Ramos (cell line): Measurements from ENCODE around the gene MRPL47.
"Not testable (repeated sequence)": the region's sequence is repeated elsewhere in the genome, so short reads cannot be mapped to it uniquely, and the experiment has no call there.

Experiments
- in situ Hi-C: fragments of 300-500 bp; cut with MboI; formaldehyde crosslinking; loops from one replicate; pipeline ENCODE4 v1.14.3; 2022; ENCODE audit warnings: low sequenced_read_pairs; ENCODE audit not compliant: unreplicated experiment

The MRPL47 gene

DNA sequence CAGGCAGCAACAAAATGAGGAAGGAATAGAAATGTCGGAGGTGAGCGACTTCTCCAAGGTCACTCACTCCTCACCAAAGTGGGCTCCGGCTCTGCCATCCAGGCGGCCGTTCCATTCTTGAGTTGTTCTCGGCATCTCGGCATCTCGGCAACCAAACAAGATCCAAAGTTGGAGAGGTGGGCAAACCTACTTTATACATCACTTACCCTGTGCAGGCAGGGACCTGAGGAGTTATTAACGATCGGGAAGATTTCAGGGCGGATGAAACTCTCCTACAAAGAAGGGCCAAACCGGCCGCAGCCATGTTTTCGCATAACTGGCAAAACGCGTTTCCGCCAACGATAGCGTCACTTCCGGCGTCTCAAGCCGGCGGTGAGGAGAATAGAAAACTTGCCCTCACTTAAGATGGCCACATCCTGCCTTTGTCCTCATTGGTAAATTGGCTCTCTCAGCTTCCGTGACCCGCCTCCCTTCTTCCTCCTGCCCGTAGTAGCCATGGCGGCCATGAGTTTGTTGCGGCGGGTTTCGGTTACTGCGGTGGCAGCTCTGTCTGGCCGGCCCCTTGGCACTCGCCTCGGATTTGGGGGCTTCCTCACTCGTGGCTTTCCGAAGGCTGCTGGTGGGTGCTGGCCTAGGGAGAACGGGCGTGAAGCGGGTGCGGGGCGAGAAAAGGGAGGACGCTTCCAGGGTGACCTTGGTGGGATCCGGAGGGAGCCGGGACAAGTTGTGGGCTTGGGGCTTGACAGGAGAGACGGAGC is at the start of gene MRPL47, which contains the start of gene NDUFB5:
Gene MRPL47, minus strand, starts transcription at position 318 of the 758 bp plus-strand sequence. Its CDS starts 14 bp downstream, at position 304.
Gene NDUFB5, plus strand, starts transcription at position 474 of the 758 bp plus-strand sequence. Its CDS starts 22 bp downstream, at position 496.
- in situ Hi-C loops, result no loop called here

DNA sequence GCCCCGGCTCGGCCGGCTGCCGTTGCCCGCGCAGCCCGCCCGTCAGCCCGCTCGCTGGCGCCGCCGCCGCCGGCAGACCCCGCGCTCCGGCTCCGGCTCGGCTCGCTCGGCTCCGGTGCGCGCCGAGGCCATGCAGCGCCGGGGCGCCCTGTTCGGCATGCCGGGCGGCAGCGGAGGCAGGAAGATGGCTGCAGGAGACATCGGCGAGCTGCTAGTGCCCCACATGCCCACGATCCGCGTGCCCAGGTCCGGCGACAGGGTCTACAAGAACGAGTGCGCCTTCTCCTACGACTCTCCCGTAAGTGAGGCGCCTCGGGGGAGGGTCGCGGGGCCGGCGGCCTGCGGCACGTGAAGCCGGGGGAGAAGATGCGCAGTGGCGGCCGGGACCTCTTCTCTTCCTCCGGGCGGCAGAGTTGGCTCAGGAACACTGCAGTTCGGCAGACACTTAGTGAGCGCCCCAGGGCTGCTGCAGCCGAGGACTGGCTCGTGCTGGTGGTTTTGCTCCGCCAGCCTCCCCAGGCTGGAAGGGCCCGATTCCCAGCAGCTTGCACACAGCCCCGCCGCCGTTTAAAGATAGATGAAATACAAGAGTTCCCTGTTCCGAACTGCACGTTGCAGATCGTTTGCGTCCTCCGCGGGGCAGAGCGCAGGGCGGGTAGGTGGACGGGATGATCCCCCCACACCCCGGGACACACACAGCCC is 48.8 kb upstream of the MRPL47 start:
- in situ Hi-C loops, result no loop called here

DNA sequence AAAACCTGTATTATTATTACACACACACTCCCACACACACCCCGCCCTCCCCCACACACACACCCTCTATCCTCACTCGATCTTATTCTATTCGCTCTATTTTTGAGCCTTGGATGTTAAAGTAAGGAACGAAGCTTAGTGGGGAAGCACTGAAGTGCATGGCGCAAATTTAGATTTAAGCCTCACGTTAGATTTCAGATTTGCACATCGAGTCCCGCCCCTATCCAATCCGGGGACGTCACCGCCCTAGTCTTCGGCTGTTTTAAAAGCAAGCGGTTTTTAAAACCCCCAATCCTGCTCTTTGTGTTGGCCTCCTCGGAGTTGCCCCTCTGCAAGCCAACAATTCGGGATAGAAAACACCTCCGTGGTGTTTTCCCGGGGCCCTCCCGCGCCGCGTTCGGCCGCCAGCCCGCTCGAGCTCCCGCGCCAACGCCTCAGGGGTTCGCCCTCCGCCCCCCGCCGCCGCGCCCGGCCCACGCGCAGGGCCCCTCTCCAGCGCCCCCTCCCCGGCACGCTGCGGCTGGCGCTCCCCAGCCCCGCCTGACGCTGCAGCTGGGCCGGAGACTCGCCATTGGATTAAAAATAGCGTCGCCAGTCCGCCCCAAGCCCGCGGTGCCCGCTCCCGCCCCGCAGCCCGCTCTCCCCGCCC is 48.1 kb upstream of the MRPL47 start, which contains the start of gene USP13:
Gene USP13, plus strand, starts transcription at position 594 of the 649 bp plus-strand sequence. CDS start 186 bp downstream, outside the sequence.
- in situ Hi-C loops, result no loop called here

DNA sequence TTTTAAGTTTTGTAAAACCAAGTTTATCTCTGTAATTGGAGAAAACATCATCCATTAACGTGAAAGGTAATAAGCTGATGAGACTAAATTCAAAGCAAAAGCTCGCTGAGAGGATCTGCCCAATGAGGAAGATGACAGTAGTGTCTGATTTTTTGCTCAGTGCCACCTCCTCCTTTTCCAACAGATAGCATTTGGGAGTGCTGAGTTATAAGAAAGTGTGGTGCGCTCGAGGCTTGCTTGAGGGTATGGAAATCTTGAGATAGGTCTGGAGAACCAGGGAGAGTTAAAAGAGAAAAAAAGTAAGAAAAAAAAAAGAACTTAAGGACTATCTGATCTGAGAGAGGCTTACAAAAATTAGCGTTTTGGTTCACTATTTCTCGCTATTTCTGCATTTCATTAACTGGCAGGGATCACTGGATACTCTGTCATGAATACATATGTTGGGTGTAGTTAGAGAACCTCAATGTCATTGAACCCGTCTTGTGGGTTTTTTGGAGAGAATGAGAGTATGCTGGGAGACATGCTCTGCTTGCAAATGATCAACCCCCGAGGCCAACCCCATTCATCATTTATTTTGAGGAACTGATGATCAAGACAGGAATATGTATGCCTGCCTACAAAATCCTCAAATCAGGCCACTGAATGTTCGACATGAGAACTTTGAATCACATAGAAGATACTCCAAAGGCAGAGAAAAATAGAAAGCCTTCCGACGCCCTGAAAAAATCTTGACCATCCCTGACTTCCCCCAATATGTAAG is 47.4 kb upstream of the MRPL47 start:
- in situ Hi-C loops, result no loop called here

DNA sequence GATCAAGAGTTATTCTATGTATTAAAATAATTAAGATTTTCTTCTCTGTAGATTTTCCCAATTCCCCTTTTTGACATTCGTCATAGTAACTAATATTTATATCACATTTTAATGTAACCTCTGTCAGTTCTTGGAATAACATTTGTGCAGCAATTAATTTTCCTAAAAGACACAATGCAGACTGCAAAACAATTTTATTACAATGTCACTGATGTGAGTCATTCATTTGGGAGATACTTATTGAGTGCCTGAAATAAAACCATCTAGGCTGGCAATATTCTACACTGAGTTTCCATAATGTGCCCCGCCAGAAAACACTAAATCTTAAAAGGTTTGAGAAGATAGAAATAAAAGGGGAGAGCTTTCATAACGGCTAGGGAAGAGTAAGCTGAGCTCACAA is 41.7 kb upstream of the MRPL47 start:
- in situ Hi-C loops, result no loop called here

DNA sequence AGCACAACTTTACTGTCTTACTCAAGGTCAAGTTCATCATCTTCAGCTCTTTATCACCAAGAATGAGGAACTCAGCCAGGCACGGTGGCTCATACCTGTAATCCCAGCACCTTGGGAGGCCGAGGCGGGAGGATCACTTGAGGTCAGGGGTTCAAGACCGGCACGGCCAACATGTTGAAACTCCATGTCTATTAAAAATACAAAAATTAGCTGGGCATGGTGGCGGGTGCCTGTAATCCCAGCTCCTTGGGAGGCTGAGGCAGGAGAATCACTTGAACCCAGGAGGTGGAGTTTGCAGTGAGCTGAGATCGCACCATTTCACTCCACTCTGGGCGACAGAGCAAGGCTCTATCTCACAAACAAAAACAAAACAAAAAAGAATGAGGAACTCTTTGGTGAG is 39.4 kb upstream of the MRPL47 start:
- in situ Hi-C loops, result not testable (repeated sequence)

DNA sequence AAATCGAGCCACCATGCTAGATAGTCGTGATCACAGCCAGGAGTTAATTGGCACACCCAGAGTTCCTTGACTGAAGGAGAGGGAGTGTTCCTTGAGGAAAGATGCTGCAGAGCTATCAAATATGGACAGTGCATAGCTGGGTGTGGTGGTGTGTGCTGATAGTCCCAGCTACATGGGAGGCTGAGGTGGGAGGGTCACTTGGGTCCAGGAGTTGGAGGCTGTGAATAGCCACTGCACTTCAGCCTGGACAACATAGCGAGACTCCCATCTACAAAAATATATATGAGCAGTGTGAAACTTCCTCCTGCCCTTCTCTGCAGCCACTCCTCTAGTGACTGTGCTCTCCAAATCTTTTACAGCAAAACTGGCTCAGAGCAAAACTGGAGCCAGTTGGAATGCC is 38.4 kb upstream of the MRPL47 start:
- in situ Hi-C loops, result no loop called here

DNA sequence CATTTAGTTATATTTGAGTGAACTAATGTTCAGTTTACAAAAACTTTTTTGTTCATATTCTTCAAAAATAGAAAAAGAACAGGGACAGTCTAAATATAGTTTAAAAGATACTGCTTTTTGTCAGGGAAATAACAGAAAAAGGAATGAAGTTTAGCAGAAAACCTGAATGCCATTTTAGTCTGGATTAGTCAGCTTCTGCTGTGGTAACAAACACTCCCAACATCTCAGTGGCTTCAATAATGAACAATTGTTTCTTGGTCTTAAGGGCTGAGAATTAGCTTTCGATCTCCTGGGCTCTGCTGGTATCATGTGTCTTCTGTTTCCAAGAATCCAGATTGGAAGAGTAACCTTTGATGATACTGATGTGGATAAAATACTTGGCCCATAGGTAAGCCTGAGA is 36.0 kb upstream of the MRPL47 start:
- in situ Hi-C loops, result no loop called here

DNA sequence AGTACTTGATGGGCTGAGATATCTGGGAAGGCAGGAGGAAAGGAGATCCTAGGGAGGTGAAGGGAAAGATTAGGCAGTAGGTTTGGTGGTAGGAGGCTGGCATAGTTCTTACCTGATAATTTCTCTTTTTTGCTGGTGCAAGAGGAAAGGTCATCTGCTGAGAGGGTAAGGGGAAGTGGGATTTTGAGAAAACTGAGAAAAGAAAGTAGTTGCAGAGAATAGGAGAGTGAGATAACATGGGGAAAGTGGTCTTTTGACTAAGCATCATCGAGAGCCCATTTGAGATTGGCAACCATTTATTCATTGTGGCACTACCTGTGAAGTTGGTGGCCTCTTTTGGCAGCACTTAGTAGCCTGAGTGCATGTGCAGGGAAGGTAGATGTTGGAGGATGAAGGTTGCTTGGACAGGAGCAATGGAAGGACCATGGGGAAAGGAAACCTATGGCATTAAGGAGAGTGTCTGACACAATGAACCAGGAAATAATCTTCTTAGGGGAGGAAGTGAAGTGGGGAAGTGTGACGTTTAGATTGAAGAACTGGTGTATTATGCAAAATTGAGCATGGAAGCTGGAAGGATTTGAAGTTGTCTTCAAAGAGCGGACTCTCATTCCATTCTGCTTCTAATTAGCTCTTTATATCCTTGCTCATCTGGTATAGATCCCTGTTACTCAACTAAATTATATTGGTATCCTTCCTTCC is 26.5 kb upstream of the MRPL47 start:
- in situ Hi-C loops, result no loop called here

DNA sequence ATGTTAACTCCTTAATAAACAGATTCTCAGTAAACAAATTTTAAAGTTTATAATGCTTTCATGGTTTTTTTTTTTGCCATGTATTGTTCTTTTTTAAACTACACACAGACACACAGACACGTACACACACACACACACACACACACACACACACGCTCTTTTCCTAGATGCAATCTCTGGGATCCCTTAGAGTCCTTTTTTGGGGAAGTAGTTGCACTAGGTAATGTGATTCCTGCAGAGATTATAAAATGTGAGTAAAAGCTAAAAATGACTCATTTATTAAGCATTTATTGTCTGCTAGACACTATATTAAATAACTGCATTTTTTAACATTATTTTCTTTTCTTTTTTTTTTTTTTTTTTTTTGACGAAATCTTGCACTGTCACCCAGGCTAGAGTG is 20.0 kb upstream of the MRPL47 start:
- in situ Hi-C loops, result no loop called here

DNA sequence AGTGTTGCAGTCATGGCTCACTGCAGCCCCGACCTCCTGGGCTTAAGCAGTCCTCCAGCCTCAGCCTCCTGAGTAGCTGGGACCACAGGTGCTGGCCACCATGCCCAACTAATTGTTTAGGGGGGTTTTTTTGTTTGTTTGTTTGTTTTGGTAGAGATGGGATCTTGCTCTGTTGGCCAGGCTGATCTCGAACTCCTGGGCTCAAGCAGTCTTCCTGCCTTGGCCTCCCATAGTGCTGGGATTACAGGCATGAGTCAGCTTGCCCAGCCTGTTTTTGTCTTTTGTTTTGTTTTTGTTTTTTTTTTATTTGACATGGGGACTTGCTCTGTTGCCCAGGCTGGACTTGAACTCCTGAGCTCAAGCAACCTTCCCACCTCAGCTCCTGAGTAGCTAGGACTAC is 17.6 kb upstream of the MRPL47 start:
- in situ Hi-C loops, result no loop called here

DNA sequence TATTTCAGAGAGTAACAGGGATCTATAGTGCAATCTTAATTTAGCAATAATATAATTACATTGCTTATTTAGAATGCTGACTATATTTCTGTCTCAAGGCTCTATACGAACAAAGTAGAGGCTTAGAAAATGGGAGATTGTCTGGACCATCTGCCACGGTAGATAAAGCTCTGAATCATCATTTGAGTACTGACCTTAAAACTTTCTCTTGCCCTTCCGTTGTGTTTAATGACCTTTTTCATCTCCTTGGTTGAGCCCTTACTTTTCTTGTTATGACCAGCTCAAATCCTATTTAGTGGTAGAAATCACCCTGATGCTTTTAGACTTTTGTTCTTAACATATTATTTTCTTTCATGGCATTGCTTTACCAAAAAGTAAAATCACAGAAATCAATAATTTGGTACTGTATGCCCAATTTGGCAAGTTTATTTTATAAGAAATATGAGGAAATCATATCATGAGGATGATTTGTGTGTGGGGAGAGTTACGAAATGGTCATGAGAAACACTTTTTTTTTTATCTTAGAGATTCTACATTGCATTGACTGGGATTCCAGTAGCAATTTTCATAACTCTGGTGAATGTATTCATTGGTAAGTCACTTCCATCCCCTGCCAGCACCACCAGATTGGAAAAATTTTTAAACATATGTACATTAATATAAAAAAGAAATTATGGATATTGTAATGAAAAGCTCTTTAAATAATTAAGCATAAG is 11.2 kb upstream of the MRPL47 start:
- in situ Hi-C loops, result no loop called here

DNA sequence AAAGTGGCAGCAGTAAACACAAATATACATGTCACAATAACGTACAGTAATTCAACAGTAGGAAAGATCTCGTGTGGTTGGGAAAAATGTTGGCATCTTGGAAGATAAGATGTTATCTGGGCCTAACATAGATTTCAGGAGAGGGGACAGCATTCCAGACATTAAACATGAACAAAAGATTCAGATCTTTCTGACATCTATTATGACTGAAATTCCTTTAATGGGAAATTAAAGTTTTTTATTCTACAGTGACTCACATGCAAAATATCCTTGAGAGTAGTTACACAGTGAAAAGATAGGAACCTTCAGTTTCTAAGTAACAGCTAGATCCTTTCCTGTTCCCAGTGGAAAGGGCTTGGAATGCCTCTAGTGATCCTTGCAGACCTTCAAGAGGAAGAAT is 9.4 kb upstream of the MRPL47 start:
- in situ Hi-C loops, result no loop called here

DNA sequence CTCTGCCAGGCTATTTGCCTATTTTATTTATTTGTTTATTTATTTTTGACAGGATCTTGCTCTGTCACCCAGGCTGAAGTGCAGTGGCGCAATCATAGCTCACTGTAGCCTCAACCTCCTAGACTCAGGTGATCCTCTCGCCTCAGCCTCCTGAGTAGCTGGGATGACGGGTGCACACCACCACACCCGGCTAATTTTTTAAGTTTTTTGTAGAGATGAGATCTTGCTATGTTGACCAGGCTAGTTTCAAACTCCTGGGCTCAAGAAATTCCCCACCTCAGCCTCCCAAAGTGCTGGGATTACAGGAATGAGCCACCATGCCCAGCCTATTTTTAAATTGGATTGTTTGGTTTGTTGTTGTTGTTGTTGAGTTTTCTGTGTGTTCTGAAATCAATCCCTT is 5.6 kb upstream of the MRPL47 start:
- in situ Hi-C loops, result no loop called here

DNA sequence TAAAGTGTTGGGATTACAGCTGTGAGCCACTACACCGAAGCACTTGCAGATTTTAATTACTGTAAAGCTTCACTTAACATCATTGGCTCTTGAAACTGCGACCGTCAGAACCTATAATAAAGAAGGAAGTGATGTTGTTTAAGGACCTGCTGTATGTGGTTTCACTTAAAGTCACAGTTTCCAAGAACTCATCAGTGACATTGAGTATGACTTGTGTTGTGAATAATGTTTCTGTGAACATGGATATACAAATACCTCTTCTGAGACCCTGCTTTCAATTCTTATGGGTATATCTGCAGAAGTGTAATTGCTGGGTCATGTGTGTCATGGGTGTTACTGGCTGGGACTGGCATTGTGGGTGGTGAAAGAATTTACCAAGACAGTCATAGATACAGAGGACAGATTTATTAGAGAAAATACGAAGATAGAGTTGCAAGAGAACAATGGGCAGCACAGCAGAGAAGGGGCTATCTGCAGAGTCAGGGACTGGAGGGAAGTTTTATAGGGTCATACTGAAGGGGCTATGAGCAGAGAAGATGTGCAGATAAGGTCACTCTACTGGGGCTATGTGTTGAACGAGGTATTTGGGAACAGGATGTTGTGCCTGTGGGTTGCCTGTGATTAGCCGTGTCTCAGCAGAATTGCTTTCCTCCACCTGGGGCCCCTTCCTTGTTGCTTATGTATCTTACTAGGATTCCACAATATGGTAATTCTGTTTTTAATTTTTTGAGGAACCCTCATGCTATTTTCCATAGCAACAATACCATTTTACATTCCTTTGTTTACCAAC is 4.7 kb upstream of the MRPL47 start:
- in situ Hi-C loops, result no loop called here

DNA sequence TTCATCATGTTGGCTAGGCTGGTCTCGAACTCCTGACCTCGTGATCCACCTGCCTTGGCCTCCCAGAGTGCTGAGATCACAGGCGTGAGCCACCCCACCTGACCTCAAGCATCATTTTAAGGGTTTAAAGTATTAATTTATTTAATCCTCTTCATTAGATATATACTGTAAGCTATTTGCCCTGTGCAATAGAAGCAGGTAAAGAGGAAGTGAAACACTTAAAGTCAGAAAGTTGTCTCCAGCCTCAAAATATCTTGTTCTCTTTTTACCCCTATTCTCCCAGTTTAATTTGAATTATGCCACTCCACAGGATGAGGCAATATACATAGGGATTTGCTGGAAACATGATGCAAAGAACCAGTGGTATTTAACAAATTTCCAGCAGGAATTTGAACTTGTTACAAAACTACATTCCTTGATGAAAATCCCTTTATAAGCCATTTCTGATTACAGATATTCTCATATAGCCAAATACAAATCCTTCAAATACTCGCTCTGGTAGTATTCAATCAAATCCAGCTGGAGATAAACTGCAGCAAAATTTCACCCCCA is 2.2 kb upstream of the MRPL47 start:
- in situ Hi-C loops, result no loop called here

DNA sequence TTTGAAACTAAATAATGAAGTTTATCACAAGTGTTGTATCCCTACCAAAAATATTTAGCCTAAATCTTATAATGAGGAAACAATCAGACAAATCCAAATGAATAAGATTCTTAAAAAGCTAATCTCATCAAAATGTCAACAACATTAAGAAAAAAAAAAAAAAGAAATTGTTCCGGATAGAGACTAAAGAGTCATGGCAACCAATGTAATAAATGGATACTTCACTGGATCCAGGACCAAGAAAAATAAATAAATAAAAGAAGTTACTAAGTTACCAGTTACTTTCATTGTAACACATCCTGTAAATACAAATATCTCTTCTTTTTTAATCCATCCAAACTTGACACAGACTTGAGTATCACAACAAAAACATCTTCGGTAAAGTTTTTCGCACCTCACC is 607 bp downstream of the MRPL47 start:
- in situ Hi-C loops, result no loop called here

DNA sequence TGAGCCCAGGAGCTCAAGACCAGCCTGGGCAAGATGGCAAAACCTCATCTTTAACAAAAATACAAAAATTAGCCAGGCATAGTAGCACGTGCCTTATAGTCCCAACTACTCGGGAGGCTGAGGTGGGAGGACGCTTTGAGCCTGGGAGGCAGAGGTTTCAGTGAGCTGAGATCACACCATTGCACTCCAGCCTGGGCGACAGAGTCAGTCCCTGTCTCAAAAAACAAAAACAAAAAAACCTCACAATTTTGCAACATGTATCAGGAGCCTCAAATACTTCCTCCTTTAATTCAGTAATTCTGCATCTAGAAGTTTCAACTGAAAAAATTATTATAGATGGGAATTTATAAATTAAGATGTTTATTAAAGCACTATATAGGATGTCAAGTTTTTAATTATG is 1.1 kb downstream of the MRPL47 start:
- in situ Hi-C loops, result no loop called here
